GM18508 (cell line): ENCODE results near the gene HIVEP2.

Experiments
- ATAC-seq: cut with Tn5 transposase; IDR thresholded peaks from one replicate; pipeline ENCODE4 v1.9.1; 2021; ENCODE audit warnings: moderate number of reproducible peaks; ENCODE audit not compliant: insufficient read depth, unreplicated experiment

Gene HIVEP2

DNA sequence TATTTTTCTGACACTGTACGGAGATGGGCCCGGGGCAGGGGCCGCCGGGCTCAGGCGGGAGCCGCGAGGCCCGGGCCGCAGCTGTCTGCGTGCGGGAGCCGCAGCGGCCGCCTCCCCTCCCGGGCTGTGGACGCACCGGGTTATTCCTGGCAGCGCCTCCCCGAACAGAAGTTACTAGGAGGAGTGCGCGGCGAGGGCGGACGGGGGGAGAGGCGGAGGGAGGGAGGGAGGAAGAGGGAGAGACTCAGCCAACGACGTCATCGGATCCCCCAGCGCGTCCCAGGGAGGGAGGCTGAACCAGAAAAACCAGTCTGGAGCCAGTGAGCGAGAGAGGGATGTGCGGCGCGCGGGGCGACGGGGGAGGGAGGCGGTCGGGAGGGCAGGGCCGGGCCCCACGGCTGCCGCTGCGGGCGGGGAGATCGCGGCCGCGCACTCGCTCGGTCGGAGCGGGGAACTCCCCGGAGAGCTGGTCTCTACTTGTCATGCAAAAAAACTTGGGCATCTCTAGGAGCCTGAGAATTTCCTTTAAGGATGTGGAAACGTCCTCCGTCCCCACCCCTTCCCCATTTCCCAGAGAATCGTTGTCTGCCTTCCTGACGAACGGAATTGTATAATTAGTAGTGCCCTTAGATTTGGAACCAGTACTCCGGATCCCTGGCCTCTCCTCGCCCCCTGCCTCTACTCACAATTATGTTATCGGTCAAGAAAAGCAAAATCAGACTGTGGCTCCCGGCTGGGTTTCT, 1.4 kb upstream of the HIVEP2 start:
- peak; percentile 8 for ATAC-seq

DNA sequence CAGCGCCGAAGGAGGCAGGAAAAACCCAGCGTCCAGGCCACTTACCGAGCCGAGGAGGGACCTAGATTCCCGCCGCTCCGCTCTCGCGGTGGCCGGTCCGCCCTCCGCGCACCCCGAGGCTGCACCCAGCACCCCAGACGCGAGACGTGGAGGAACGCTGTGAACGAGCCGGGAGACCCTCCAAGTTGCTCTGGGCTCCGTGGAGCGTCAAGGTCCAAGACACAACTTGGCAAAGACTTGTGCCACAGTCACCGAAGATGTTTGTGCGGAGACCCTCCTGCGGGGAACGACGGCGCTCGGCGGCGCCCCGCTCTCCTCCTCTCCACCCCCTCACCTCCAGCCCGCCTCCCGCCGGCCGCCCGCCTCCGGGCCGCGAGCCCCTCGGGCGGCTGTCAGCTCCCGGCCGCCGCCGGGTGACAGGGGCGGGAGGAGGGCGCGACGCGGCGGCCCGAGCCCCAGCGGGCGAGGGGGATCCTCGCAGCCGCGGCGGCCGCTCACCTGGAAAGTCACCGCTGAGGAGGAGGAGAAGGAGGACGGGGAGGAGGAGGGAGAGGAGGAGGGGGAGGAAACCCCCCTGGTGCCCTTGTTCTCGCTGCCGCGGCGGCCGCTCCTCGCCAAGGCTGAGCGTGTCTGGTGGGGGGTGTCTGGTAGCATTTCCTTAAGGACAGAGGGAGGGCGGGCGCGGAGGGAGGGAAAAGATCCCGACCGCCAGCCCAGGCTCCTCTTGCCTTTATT, 637 bp upstream of the HIVEP2 start:
- no peak for ATAC-seq

- no peak for ATAC-seq
Measured at GRCh38 chr6:142944124-142945048, 590 bp downstream of the HIVEP2 start.

DNA sequence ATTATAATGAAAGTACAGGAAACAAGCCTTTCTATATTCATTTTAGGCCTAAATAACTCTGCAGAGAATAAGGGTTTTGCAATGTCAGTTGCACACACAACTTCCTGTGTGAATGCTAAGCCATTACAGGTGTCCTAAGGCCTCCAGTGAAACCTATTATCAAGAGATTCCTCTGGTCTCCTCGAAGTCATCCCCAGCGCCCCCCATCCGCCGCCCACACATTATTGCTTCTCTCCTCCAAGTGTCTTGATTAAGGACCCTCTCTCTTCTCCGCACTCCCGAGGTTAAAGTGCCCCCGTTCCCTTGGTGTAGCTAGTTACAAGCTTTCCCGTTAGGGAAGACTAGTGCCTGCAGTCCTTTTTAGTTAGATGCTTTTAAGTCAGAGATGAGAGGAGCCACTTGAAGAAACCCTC, 1.3 kb downstream of the HIVEP2 start:
- ATAC-seq: no peak

DNA sequence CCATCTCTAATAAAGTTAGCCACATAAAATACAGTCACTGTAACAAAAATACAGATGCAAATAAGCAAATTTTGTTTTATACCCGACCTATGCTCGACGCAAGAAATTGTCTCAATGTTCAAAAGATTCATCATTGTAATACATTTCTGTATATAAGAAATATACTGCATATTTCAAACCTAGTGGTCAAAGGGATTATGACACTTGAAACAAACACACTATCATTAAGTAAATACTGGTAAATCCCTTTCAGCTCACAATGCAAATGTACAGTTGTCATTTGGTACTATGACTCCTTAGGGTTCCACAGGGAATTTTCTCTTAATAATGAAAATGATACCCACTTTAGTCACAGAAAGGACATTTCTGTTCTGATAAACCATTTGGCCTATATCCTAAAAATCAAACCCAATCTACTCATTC, 2.2 kb downstream of the HIVEP2 start:
- ATAC-seq: no peak

DNA sequence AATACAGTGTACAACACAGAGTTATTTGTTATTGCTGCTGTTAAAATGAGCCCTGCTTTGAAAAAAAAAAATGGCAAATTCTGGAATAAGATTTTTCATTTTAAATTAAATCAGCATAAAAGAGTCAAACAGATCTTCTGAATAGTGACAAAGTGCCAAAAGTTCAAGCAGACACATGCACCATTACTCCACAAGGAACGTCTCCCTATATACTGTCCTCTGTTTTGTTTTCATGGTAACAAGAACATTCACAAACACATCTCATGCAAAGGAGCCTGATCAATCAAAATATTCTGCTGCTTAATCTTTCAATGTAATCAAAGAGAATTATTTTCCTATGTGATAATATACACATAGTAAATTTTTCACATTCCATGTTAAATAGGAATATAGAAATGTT, 2.7 kb downstream of the HIVEP2 start:
- ATAC-seq: no peak

- ATAC-seq: no peak
Measured at GRCh38 chr6:142941018-142941417, 4.0 kb downstream of the HIVEP2 start.

GRCh38 chr6:142940487-142940886, 4.5 kb downstream of the HIVEP2 start:
- ATAC-seq: no peak

DNA sequence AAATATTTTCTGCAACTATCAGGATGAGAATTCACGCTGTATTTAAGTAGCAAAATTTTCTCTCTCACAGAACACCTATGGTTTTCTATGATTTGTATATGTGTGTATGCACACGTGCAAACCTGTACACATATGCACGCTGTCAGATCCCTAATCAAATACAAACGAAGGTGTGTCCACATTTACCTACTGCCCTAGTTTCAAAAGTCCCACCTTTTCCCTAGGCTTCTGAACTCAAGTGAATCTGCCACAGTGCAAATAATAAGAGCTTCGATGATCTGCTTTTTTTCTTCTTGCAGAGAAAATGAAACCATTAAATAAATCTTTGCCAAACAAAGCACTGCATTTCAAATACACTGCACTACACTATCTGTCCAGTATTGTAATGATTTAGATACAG, 6.5 kb downstream of the HIVEP2 start:
- no peak for ATAC-seq

DNA sequence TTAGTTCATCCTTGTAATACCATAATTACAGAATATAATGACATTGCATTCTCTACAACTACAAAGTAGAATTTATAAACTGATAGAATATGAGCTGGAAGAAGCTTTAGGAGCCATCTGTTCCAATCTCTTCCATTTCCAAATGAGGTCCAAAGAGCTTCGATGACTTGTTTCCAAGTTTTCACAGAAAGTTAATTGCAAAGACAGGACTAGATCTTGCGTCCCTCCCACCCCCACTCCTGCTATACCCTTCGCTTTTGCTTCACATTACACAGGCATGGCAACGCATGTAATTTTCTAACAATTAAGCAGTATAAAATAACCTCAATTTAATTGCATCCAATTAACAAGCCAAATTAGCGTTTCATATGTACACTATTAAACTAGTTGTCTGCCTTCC, 7.0 kb downstream of the HIVEP2 start:
- ATAC-seq: no peak

DNA sequence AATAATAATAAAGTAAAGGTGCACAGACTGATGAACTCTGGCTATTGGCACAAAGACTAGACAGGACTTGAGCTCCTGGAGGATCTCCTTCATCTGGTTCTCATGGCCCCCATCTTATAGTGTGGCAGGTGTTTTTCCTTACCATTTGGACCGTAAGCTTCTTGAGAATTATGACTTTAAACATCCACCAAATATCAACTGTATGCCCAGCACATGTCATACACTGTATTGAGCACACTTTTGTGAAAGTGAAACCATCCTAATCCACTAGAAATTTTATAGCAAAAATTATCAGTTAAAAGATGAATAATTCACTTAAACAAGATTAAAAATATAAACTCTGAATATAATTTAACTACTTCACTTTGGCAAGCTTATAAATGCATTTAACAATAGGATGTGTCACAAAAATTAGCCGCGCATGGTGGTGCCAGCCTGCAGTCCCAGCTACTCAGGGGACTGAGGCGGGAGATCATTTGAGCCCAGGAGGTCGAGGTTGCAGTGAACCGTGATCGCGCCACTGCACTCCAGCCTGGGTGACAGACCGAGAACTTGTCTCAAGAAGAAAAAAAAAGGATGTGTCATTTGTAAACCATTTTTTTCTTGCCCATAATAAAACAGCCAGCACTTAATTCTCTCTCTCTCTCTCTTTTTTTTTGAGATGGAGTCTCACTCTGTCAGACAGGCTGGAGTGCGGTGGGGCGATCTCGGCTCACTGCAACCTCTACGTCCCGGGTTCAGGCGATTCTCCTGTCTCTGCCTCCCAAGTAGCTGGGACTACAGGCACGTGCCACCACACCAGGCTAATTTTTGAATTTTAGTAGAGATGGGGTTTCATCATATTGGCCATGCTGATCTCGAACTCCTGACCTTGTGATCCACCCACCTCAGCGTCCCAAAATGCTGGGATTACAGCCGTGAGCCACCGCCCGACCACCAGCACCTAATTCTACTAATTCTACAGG, 9.1 kb downstream of the HIVEP2 start:
- peak; percentile 43 for ATAC-seq

DNA sequence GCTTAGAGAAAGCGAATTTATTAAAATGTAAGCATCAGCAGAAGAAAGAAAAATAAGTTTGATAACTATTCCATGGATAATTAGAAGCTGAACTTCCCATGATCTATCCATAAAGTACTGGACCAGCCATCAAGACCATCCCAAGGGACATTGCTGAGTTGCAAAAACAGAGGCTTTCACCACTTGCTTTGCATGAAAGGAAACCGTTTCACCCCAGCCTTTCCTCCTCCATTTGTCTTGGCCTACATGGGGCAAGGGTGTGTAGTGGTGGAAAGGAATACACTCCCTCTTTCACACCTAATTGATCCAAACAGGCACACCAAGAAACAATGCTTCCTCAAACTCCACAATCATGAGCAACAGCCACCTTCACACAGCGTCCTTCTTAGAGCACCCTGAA, 10.4 kb downstream of the HIVEP2 start:
- ATAC-seq: no peak

GRCh38 chr6:142934106-142934505, 10.9 kb downstream of the HIVEP2 start:
- no peak for ATAC-seq

GRCh38 chr6:142933701-142934100, 11.3 kb downstream of the HIVEP2 start:
- no peak for ATAC-seq

DNA sequence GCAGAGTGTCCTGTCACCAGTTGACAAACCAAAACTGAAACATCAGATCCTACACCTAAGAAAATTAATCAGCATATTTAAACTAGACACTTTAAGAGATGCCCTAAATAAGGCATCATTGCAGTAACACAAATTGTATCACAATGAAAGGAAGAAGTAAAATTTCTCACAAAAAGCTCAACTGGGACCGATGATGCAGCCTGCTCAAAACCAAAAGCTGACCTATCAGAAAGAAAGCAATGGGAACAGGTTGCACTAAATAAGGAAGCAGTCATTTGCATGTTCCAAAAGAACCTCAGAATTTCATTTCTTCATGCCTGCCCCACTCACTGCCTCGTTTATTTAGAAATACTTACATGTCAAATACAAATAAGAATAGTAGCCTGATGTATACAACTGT, 12.1 kb downstream of the HIVEP2 start:
- no peak for ATAC-seq

DNA sequence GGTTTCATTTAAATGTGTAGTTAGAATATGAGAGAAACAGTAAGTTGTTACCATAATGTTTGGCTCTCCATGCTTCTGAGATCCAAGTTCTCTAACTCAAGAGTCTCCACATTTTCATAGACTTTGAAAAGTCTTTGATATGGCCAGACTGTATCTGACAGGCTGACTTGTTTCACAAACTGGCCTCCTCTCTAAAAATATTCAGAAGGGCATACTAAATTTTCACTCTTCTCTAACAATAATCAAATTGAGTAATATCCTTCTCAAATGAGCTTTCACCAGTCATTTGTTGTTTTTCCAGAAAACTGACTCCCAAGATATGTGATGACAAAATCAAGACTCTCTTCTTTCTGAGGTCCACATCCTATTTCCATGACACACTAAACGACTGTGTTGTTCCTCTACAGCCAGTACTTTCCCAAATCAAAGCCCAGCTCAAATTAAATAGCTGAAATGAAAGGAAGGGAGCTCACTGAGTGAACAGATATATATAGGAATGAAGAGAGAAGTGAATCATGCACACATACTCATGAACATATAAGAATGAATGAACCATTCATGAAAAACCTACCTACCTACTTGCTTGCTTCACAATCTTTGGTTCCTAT, 15.1 kb downstream of the HIVEP2 start:
- ATAC-seq: no peak

DNA sequence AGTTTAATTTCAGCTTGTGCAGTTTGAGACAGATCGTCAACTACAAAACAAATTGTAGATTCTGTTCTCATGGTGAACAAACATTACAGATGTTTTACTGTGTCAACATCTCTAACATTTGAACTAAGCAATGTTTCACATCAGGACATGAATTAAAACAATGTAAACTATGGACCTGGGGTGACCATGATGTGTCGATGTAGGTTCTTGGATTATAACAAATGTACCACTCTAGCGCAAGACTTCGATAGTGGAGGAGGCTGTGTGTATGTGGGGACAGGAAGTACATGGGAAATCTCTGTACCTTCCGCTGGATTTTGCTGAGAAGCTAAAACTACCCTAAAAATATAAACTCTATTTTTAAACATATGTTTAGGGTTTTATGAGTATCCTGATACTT, 17.1 kb downstream of the HIVEP2 start:
- peak; percentile 30 for ATAC-seq

DNA sequence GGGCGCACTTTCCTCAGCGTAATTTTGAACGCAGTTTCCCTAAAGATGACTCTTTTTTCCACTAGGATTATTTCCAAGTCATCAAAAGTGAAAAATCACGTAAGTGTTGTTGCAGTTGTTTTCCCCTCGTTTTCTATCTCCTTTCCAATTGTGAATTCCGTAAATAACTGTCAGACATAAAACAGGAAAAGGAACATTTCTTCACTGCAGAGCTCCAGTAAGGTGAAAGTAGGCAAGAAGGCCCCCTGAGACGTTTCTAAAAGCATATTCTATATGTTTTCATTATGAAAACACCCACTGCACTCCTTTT, 17.8 kb downstream of the HIVEP2 start:
- no peak for ATAC-seq

- ATAC-seq: peak; percentile 57
Measured at GRCh38 chr6:142926494-142927270, 18.3 kb downstream of the HIVEP2 start.
